Liver (tissue), 9 donors: Measurements from ENCODE around the gene IGFALS. TPM values are rescaled to one million over a fixed set of nuclear protein-coding genes. Genes with fewer than 3 reads are reported as not detected.

Experiments
- DNase-seq: peaks from one replicate; pipeline ENCODE4 v3.0.0-alpha.2; 2017; ENCODE audit warnings: low spot score
- H3K27ac ChIP-seq, 2 donors: one replicate each; pipeline ENCODE4 v1.7.0; 2013; ENCODE audit warnings: inconsistent platforms in 2 of 2, low read length in 2 of 2, control low read depth in 1 of 2, low read depth in 1 of 2, mild to moderate bottlenecking in 1 of 2
- H3K27me3 ChIP-seq, 4 donors: one replicate each; pipeline versions ENCODE4 v1.6.1 to v1.7.0; 2013; ENCODE audit warnings: low read length in 3 of 4, inconsistent platforms in 1 of 4, mild to moderate bottlenecking in 1 of 4, moderate library complexity in 1 of 4; ENCODE audit not compliant: control insufficient read depth in 4 of 4, insufficient read depth in 4 of 4
- H3K36me3 ChIP-seq, 4 donors: one replicate each; pipeline versions ENCODE4 v1.6.1 to v1.7.0; 2013; ENCODE audit warnings: low read length in 3 of 4, mild to moderate bottlenecking in 3 of 4, low read depth in 1 of 4, moderate library complexity in 1 of 4; ENCODE audit not compliant: control insufficient read depth in 4 of 4, insufficient read depth in 3 of 4
- H3K4me1 ChIP-seq, 4 donors: one replicate each; pipeline versions ENCODE4 v1.6.1 to v1.7.0; 2013; ENCODE audit warnings: low read length in 3 of 4, mild to moderate bottlenecking in 3 of 4, moderate library complexity in 1 of 4; ENCODE audit not compliant: control insufficient read depth in 4 of 4, insufficient read depth in 4 of 4
- H3K4me3 ChIP-seq, 3 donors: one replicate each; pipeline versions ENCODE4 v1.6.1 to v1.7.0; 2013; ENCODE audit warnings: low read length in 3 of 3, control low read depth in 1 of 3, low read depth in 1 of 3, mild to moderate bottlenecking in 1 of 3
- H3K9ac ChIP-seq, 2 donors: one replicate each; pipeline ENCODE4 v1.7.0; 2013; ENCODE audit warnings: low read length in 2 of 2, mild to moderate bottlenecking in 2 of 2, moderate library complexity in 2 of 2, control low read depth in 1 of 2, low read depth in 1 of 2
- H3K9me3 ChIP-seq, 4 donors: one replicate each; pipeline versions ENCODE4 v1.6.1 to v1.7.0; 2013; ENCODE audit warnings: low read length in 3 of 4; ENCODE audit not compliant: control insufficient read depth in 4 of 4
- ATF3 ChIP-seq: IDR thresholded peaks from 2 replicates; pipeline ENCODE4 v1.6.1; 2016; ENCODE audit warnings: antibody characterized with exemption
- EGR1 ChIP-seq, 2 donors: IDR thresholded peaks; 2 replicates each; pipeline ENCODE4 v1.6.1; 2016 to 2018; ENCODE audit warnings: antibody characterized with exemption in 2 of 2, low read depth in 2 of 2
- FOXA1 ChIP-seq: IDR thresholded peaks from 2 replicates; pipeline ENCODE4 v1.6.1; 2016; ENCODE audit warnings: antibody characterized with exemption
- FOXA2 ChIP-seq: IDR thresholded peaks from 2 replicates; pipeline ENCODE4 v1.6.1; 2016; ENCODE audit warnings: antibody characterized with exemption
- GABPA ChIP-seq, 2 donors: IDR thresholded peaks in 1 of 2; conservative IDR thresholded peaks in 1 of 2; 2 replicates each; pipeline ENCODE4 v1.6.1; 2016; ENCODE audit warnings: antibody characterized with exemption in 2 of 2, mild to moderate bottlenecking in 1 of 2, moderate library complexity in 1 of 2
- HNF4A ChIP-seq, 2 donors: conservative IDR thresholded peaks; 2 replicates each; pipeline ENCODE4 v1.6.1; 2016; ENCODE audit warnings: antibody characterized with exemption in 2 of 2, mild to moderate bottlenecking in 2 of 2
- HNF4G ChIP-seq: IDR thresholded peaks from 2 replicates; pipeline ENCODE4 v1.6.1; 2016; ENCODE audit warnings: antibody characterized with exemption
- JUND ChIP-seq, 2 donors: IDR thresholded peaks; 2 replicates each; pipeline ENCODE4 v1.6.1; 2016; ENCODE audit warnings: antibody characterized with exemption in 2 of 2
- NR2F2 ChIP-seq: IDR thresholded peaks from 2 replicates; pipeline ENCODE4 v1.6.1; 2016; ENCODE audit warnings: antibody characterized with exemption
- RAD21 ChIP-seq, 2 donors: IDR thresholded peaks; 2 replicates each; pipeline ENCODE4 v1.6.1; 2016; ENCODE audit warnings: antibody characterized with exemption in 2 of 2, mild to moderate bottlenecking in 2 of 2
- REST ChIP-seq: IDR thresholded peaks from 2 replicates; pipeline ENCODE4 v1.6.1; 2016; ENCODE audit warnings: antibody characterized with exemption, mild to moderate bottlenecking
- RXRA ChIP-seq, 2 donors: IDR thresholded peaks; 2 replicates each; pipeline ENCODE4 v1.6.1; 2017 to 2018; ENCODE audit warnings: antibody characterized with exemption in 2 of 2, mild to moderate bottlenecking in 1 of 2
- SP1 ChIP-seq: IDR thresholded peaks from 2 replicates; pipeline ENCODE4 v1.6.1; 2018; ENCODE audit warnings: antibody characterized with exemption, mild to moderate bottlenecking
- TAF1 ChIP-seq: conservative IDR thresholded peaks from 2 replicates; pipeline ENCODE4 v1.6.1; 2016; ENCODE audit warnings: antibody characterized with exemption, mild to moderate bottlenecking
- YY1 ChIP-seq: IDR thresholded peaks from 2 replicates; pipeline ENCODE4 v1.6.1; 2016; ENCODE audit warnings: antibody characterized with exemption, mild to moderate bottlenecking
- ZBTB33 ChIP-seq: IDR thresholded peaks from 2 replicates; pipeline ENCODE4 v1.6.1; 2016; ENCODE audit warnings: antibody characterized with exemption
- WGBS: extraction: QIAGEN DNeasy Blood & Tissue Kit; methylation state at CpG from one replicate; pipeline ENCODE4 v1.1.7; 2013; 5-methylcytosine and 5-hydroxymethylcytosine counted together
- polyA plus RNA-seq, 2 donors: library from polyadenylated mRNA; stranded (reverse) in 1 of 2; unstranded in 1 of 2; fragments of 200-250 nt in 1 of 2; fragments of >200 nt in 1 of 2; fragmentation: Nextera tagmentation in 1 of 2; extraction: Ambion mirVana in 1 of 2; gene quantifications; one replicate each; pipeline versions ENCODE4 v1.2.1 to v1.2.3, GENCODE V29; 2013 to 2015
- total RNA-seq, 2 donors: library from RNA; depleted of rRNA; stranded (reverse); fragments of >200 nt; gene quantifications; one replicate each; pipeline ENCODE4 v1.2.3, GENCODE V29; 2014
- donor health status: healthy.
- donor health status: healthy.
- donor health status: healthy.
- donor health status: healthy.
- donor health status: healthy.

Gene IGFALS
- total and polyA plus RNA-seq, 4 donors, result 19.8 to 161 (median 68.4) TPM

GRCh38 chr16:1791256-1791942, 2.1 kb downstream of the IGFALS start:
- TF ChIP-seq NR2F2, result no peak
- Histone ChIP-seq H3K9me3 (no peaks in the 10 kb centered on the region), H3K4me3 (no peak overlapping the region), H3K27ac (no peak overlapping the region), H3K4me1 (peaks cover 20 to 66% (median 48%) of the 10 kb centered on the region in 4 donors), H3K27me3 (no peaks in the 10 kb centered on the region), H3K9ac (no peak overlapping the region), H3K36me3 (peaks cover 0 to 34% (median 5%) of the 10 kb centered on the region in 4 donors)
- 84% methylated on average over 53 of the region's 53 CpGs for WGBS
- DNase-seq, result no peak

GRCh38 chr16:1790611-1791255, 2.8 kb downstream of the IGFALS start:
- H3K36me3 ChIP-seq, result peaks cover 0 to 34% (median 5%) of the 10 kb centered on the region in 4 donors
- DNase-seq, result no peak
- no peak overlapping the region for H3K4me3 ChIP-seq

More at GRCh38 chr16:1790611-1791255, 2.8 kb downstream of the IGFALS start:
- Histone ChIP-seq H3K9me3 (no peaks in the 10 kb centered on the region), H3K4me1 (peaks cover 20 to 72% (median 52%) of the 10 kb centered on the region in 4 donors), H3K27ac (no peak overlapping the region), H3K9ac (no peak overlapping the region), H3K27me3 (no peaks in the 10 kb centered on the region)
- 63% methylated on average over 44 of the region's 44 CpGs for WGBS
- no peak for TF ChIP-seq ZBTB33
- TF ChIP-seq REST, result no peak
- TF ChIP-seq RAD21 (IDR thresholded peaks at IDR 0.05), result no peak
- TF ChIP-seq GABPA (IDR thresholded peaks at IDR 0.05 in 1 of 2, conservative IDR thresholded peaks at IDR 0.05 in 1 of 2), result no peak
- TF ChIP-seq ATF3, result no peak
- no peak for TF ChIP-seq TAF1
- no peak for TF ChIP-seq RXRA (IDR thresholded peaks at IDR 0.05)
- TF ChIP-seq JUND (IDR thresholded peaks at IDR 0.05), result no peak
- no peak for TF ChIP-seq HNF4A (conservative IDR thresholded peaks at IDR 0.05)
- TF ChIP-seq SP1, result no peak
- TF ChIP-seq YY1, result no peak
- no peak for TF ChIP-seq EGR1 (IDR thresholded peaks at IDR 0.05; ENCODE audit: low read depth in 2 of 2)
- TF ChIP-seq NR2F2, result no peak
- no peak for TF ChIP-seq HNF4G
- TF ChIP-seq FOXA2, result no peak
- TF ChIP-seq FOXA1, result no peak
